HG03571 (cell line): Measurements from ENCODE around the gene DTX3.
"Not testable (repeated sequence)": the region's sequence is repeated elsewhere in the genome, so short reads cannot be mapped to it uniquely, and the experiment has no call there.

Experiments used
- ATAC-seq: cut with Tn5 transposase; IDR thresholded peaks from one replicate; pipeline ENCODE4 v1.9.1; 2021; ENCODE audit not compliant: unreplicated experiment

DTX3 gene

DNA sequence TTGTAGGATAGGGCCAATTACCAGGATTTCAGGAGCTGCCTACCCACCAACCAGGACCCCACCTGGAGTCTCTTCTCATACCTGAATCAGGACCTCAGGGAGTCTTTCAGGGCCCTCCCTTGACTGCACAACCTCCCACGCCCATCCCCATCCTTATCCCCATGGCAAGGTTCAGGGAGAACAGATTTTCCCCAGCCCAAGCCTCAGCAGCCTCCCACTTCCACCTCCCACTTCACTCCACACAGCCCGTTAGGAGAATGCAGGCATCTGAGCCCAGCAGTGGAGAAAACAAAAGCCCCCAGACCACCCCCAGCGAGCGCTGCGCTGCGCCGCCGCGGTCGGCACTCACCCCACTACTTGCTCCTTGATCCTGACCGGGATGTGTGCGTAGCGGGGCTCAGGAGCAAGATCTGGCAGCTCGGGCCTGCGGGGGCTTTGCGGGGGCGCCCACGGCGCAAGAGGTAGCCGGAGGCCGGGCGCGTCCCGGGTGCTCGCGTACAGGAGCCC is 27.0 kb downstream of the DTX3 start:
- no peak for ATAC-seq

DNA sequence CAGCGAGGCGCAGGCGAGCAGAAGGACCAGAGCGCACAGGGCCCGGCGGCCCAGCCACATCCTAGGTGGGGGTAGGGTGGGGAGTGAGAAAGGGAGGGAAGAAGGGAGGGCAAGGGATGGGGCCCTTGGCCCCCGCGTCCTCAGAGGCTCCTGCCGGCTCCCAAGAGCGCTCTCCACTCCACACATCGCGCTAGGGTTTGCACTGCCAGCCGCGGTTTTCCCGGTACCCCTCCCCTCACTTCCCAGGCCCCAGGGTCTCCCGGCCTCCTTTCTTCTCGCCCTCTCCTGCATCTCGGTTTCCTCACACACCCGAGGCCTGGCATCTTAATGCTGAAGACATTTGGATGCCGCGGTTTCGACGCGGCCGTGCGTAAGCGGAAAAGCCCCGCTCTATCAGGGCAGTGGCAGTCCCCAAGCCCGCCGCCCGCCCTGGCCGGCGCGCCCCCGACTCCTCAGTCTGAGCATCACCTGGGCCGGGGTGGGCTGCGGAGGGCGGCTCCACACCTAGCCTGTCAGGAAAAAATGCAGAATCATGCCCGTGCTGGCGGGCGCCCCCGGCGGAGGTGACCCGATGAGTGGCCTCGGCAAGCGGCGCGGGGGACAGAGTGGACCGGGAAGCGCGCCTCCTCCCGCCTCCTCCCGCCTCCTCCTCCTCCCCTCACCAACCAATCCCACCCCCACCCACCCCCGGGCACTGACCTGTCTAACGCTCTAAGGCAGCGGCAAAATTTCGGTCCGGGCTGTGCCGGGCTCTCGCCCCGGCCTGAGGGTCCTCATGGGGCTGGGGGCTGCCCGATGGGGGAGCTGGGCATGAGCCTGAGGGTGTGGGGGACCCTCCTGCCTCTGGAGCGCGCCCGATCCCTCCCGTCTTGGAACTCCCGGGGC is 27.7 kb downstream of the DTX3 start:
- no peak for ATAC-seq

GRCh38 chr12:57632958-57633840 is 28.6 kb downstream of the DTX3 start, which contains the start of gene B4GALNT1:
Gene B4GALNT1, minus strand, starts transcription at chr12:57633201. Its CDS starts 1,069 bp downstream, at chr12:57632132.
- ATAC-seq: no peak

DNA sequence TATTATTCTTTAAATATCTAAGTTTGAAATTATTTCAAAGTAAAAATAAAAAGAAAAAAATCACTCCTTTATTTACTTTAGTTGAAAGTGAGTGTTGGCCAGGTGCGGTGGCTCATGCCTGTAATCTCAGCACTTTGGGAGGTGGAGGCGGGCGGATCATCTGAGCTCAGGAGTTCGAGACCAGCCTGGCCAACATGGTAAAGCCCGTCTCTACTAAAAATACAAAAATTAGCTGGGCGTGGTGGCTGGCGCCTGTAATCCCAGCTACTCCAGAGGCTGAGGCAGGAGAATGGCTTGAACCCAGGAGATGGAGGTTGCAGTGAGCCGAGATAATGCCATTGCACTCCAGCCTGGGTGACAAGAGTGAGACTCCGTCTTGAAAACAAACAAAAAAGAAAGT is 32.1 kb downstream of the DTX3 start:
- not testable (repeated sequence) for ATAC-seq

GRCh38 chr12:57637364-57637763 is 32.7 kb downstream of the DTX3 start:
- ATAC-seq: no peak

- ATAC-seq: no peak
Observed at GRCh38 chr12:57638096-57638495, 33.5 kb downstream of the DTX3 start.

DNA sequence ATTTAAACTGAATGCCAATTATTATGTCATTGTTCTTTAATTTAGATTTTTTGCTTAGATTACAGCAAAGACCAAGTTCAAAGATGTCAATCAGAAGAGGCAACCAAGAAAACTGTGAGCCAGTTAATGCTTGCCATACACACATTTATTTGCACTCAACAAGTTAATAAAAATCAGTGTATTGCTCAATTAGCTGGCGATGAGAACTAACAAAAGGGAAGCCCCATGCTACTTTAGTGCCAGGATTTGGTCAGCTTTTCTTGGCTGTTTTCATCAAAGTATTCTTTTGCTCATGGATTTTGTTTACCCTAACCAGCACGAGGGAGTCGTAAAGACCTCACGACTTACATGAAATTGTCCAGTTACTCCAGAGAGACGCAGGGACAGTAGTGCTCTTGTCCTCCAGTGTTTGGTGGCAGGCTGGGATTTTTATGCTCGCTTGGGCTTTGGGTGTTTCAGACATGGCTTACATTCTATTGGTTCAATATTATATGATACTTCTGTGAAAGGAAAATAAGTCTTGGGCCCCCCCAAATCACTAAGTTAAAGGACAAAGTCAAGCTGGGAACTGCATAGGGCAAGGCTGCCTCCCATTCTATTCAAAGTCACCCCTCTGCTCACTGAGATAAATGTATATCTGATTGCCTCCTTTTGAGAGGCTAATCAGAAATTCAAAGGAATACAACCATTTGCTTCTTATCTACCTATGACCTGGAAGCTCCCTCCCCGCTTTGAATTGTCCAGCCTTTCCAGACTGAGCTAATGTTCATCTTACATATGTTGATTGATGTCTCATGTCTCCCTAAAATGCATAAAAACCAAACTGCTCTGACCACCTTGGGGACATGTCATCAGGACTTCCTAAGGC is 35.8 kb downstream of the DTX3 start:
- ATAC-seq: no peak

DNA sequence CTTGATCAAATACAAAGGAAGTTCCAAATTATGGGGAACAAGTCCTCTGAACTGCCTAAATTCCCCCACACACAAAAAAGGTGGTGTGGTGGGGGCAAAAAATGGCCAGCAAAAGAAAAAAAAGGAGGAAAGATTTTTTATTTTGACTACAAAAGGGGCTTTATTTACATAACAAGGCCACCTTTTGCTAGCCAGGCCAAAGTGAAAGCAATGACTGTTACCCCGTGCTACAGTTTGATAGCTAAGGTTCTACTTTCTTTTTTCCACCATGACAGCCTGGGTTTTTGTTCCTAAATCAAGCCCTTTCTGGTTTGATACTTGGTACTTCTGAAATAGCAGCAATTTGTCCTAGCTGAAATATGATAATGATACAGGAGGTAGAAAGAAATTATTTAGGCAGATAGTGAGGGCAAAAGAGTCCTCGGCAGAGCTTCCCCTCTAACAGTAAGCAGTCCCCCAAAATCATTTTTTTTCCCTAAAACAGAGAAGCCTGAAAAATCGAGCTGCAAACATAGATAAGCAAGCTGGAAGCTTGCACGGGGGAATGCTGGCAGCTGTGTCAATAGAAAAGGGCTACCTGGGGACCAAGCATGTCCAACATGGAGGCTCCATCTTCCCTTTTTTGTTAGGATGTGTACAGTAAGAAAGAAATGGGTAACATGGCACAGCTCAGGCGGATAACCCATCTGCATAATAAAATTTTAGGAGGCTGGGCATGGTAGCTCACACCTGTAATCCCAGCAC is 37.2 kb downstream of the DTX3 start:
- no peak for ATAC-seq

GRCh38 chr12:57645990-57646658 is 41.5 kb downstream of the DTX3 start:
- ATAC-seq: not testable (repeated sequence)

DNA sequence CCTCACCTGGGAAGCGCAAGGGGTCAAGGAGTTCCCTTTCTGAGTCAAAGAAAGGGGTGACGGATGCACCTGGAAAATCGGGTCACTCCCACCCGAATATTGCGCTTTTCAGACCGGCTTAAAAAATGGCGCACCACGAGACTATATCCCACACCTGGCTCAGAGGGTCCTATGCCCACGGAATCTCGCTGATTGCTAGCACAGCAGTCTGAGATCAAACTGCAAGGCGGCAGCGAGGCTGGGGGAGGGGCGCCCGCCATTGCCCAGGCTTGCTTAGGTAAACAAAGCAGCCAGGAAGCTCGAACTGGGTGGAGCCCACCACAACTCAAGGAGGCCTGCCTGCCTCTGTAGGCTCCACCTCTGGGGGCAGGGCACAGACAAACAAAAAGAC is 42.0 kb downstream of the DTX3 start:
- ATAC-seq: not testable (repeated sequence)

DNA sequence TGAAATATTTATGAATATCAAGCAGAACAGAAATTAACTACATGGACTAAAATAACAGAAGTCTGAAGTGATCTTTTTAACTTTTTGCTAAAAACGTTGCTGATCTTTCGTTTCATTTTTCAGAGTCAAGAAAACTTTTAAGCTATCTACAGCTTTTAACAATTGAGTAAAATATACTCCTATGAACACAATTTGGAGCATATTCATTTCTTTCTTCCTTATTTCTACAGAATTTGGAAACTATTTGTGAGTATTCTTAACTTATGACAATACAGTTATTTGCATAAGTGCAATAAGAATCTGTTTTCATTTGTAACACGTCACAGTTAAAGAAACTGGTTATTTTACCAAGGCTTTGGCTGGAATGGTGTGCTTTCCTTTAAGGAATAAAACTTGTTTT is 49.4 kb downstream of the DTX3 start:
- ATAC-seq: no peak

- no peak for ATAC-seq
Observed at GRCh38 chr12:57655541-57656240, 51.1 kb downstream of the DTX3 start.

DNA sequence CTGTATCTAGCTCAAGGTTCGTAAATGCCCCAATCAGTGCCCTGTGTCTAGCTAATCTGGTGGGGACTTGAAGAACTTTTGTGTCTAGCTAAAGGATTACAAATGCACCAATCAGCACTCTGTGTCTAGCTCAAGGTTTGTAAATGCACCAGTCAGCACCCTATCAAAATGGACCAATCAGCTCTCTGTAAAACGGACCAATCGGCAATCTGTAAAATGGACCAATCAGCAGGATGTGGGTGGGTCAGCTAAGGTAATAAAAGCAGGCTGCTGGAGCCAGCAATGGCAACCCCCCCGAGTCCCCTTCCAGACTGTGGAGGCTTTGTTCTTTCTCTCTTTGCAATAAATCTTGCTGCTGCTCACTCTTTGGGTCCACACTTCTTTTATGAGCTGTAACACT is 51.8 kb downstream of the DTX3 start:
- ATAC-seq: not testable (repeated sequence)

DNA sequence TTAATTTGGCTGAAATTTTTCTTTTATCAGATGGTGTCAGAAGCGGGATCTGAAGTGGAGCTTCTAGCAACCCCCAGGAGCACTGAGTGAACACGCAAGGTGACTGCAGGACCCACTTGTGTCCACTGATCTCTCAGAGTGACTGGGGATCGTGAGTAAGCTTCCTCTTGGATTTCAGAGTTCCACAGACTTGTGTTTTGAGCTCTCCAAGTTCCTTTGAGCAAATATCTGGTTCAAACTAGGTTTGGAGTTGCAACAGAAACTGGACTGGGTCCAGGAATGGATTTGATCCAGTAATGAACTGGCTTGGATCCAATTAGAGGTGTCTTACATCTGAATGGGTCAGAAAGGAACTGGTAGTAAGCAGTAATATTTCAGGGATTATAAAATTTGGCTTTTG is 53.1 kb downstream of the DTX3 start:
- no peak for ATAC-seq

DNA sequence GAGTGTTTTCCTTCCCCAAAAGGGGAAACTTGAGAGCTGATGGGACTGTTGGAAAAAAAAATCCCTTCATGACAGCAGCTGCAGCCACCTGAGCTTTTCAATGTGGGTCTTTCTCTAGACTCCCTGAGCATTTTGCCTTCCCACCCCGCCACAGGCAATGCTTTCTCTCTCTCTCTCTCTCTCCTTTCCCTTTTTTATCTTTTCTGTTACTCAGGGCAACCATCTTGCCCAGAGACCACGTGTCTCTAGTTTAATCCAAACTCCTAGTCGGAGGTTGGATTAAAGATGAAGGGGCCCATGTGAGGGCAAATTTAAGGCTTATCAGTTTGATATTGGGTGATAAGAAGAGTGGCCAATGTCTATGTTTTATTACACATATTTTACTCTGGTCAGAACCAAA is 54.3 kb downstream of the DTX3 start:
- no peak for ATAC-seq
